K562 (cell line): ENCODE measurements around the gene VBP1. TPM values are rescaled to one million over a fixed set of nuclear protein-coding genes. Genes with fewer than 3 reads are reported as not detected.

ENCODE experiments used
- CEBPG ChIP-seq, 3 experiments: fragments of 200-800 bp in 1 of 3; sonication (Bioruptor generic) in 1 of 3; sonication (generic) in 1 of 3; formaldehyde crosslinking in 1 of 3; IDR thresholded peaks in 2 of 3; conservative IDR thresholded peaks in 1 of 3; 2 replicates each; pipeline versions ENCODE4 v1.6.1 to v1.8.0; 2016 to 2022; ENCODE audit warnings: missing compliant biosample characterization in 2 of 3, missing genetic modification characterization in 2 of 3, mild to moderate bottlenecking in 1 of 3, missing genetic modification reagents in 1 of 3
- CTBP1 ChIP-seq: fragments of 450-650 bp; IDR thresholded peaks from 2 replicates; pipeline ENCODE4 v1.6.1; 2016; ENCODE audit warnings: borderline replicate concordance
- HCFC1 ChIP-seq: IDR thresholded peaks from 2 replicates; pipeline ENCODE4 v1.6.1; 2012; ENCODE audit warnings: low read depth, low read length, improper control_type of control experiment
- NUFIP1 ChIP-seq: fragments of 450-650 bp; IDR thresholded peaks from 2 replicates; pipeline ENCODE4 v1.6.1; 2018; ENCODE audit not compliant: partially characterized antibody
- PCBP1 ChIP-seq: fragments of 200-400 bp; formaldehyde crosslinking; IDR thresholded peaks from 2 replicates; pipeline ENCODE4 v1.6.1; 2018; ENCODE audit warnings: mild to moderate bottlenecking, low read depth, low read length; ENCODE audit not compliant: poor library complexity, severe bottlenecking
- PML ChIP-seq: IDR thresholded peaks from 2 replicates; pipeline ENCODE4 v1.6.1; 2012; ENCODE audit warnings: low read length, inconsistent platforms
- PTTG1 ChIP-seq: fragments of 450-650 bp; IDR thresholded peaks from 2 replicates; pipeline ENCODE4 v1.6.1; 2016; ENCODE audit warnings: low read depth, mild to moderate bottlenecking, missing genetic modification characterization, missing compliant biosample characterization
- RAD51 ChIP-seq: fragments of 450-650 bp; IDR thresholded peaks from 2 replicates; pipeline ENCODE4 v1.7.1; 2016; ENCODE audit warnings: low read depth, mild to moderate bottlenecking, borderline replicate concordance
- RUNX1 ChIP-seq: sonication (generic); IDR thresholded peaks from 2 replicates; pipeline ENCODE4 v1.6.1; 2016; ENCODE audit warnings: antibody characterized with exemption, low read depth
- SIX5 ChIP-seq, 2 experiments: IDR thresholded peaks; 2 replicates each; pipeline ENCODE4 v1.6.1; 2011; ENCODE audit warnings: low read length in 2 of 2, borderline replicate concordance in 1 of 2, low read depth in 1 of 2, mild to moderate bottlenecking in 1 of 2, moderate library complexity in 1 of 2; ENCODE audit not compliant: insufficient read depth in 1 of 2
- SP1 ChIP-seq: sonication (generic); formaldehyde crosslinking; IDR thresholded peaks from 2 replicates; pipeline ENCODE4 v1.8.1; 2022; ENCODE audit warnings: mild to moderate bottlenecking, missing genetic modification reagents
- TAF15 ChIP-seq: fragments of 200-400 bp; formaldehyde crosslinking; IDR thresholded peaks from 2 replicates; pipeline ENCODE4 v1.6.1; 2017; ENCODE audit warnings: mild to moderate bottlenecking, low read depth, low read length, moderate library complexity
- ZBTB7A ChIP-seq: IDR thresholded peaks from 2 replicates; pipeline ENCODE4 v1.6.1; 2011; ENCODE audit warnings: low read depth, mild to moderate bottlenecking, low read length, moderate library complexity, borderline replicate concordance; ENCODE audit not compliant: control insufficient read depth
- ZNF232 ChIP-seq: sonication (generic); formaldehyde crosslinking; IDR thresholded peaks from 2 replicates; pipeline ENCODE4 v1.8.0; 2022; ENCODE audit warnings: mild to moderate bottlenecking, missing genetic modification reagents
- ZNF311 ChIP-seq: fragments of 250-450 bp; sonication (Bioruptor Pico); IDR thresholded peaks from 2 replicates; pipeline ENCODE4 v1.4.0; 2020; ENCODE audit warnings: mild to moderate bottlenecking, moderate library complexity
- polyA plus RNA-seq, 8 experiments: library from polyadenylated mRNA; depleted of rRNA in 4 of 8; stranded (reverse) in 5 of 8; unstranded in 3 of 8; fragments of >200 nt; fragmentation: Nextera tagmentation in 2 of 8; fragmentation: Illumina TruSeq in 1 of 8; extraction: Ambion mirVana in 2 of 8; extraction: Trizol in 1 of 8; gene quantifications; 2 replicates each; pipeline versions ENCODE4 v1.2.1 to v1.2.3, GENCODE V29; 2011 to 2014; ENCODE audit warnings: inconsistent platforms in 1 of 8, missing spikeins in 1 of 8
- total RNA-seq, 7 experiments: library from RNA; depleted of rRNA in 6 of 7; stranded (reverse); fragments of >200 nt in 6 of 7; fragmentation: Illumina TruSeq in 2 of 7; extraction: Trizol in 2 of 7; gene quantifications; 2 replicates each; pipeline versions ENCODE4 v1.2.1 to v1.2.3, GENCODE V29; 2011 to 2021; ENCODE audit warnings: low replicate concordance in 1 of 7
- TF ChIP-seq, protein P1 (sequence below): fragments of 450-650 bp; formaldehyde crosslinking; IDR thresholded peaks from 2 replicates; pipeline ENCODE4 v1.4.0; 2022; ENCODE audit warnings: missing genetic modification characterization
- TF ChIP-seq, protein P2 (sequence below), 2 experiments: fragments of 200-800 bp in 1 of 2; sonication (Bioruptor generic) in 1 of 2; sonication (generic) in 1 of 2; formaldehyde crosslinking in 1 of 2; IDR thresholded peaks in 1 of 2; conservative IDR thresholded peaks in 1 of 2; 2 replicates each; pipeline versions ENCODE4 v1.5.0 to v1.6.1; 2016 to 2020; ENCODE audit warnings: missing compliant biosample characterization in 1 of 2, missing genetic modification characterization in 1 of 2, missing genetic modification reagents in 1 of 2
- TF ChIP-seq, protein P3 (sequence below): fragments of 450-650 bp; IDR thresholded peaks from 2 replicates; pipeline ENCODE4 v1.7.1; 2018; ENCODE audit warnings: mild to moderate bottlenecking, low read depth; ENCODE audit not compliant: partially characterized antibody
- TF ChIP-seq, protein P4 (sequence below): fragments of 250-450 bp; sonication (Bioruptor Pico); IDR thresholded peaks from 2 replicates; pipeline ENCODE4 v1.4.0; 2020; ENCODE audit warnings: mild to moderate bottlenecking, moderate library complexity

The VBP1 gene
- total and polyA plus RNA-seq, 9 of the 15 experiments (the other 6 are each of a cell fraction or from before 2014, with no cell fraction given) = 83.2 to 263 (median 151) TPM

DNA sequence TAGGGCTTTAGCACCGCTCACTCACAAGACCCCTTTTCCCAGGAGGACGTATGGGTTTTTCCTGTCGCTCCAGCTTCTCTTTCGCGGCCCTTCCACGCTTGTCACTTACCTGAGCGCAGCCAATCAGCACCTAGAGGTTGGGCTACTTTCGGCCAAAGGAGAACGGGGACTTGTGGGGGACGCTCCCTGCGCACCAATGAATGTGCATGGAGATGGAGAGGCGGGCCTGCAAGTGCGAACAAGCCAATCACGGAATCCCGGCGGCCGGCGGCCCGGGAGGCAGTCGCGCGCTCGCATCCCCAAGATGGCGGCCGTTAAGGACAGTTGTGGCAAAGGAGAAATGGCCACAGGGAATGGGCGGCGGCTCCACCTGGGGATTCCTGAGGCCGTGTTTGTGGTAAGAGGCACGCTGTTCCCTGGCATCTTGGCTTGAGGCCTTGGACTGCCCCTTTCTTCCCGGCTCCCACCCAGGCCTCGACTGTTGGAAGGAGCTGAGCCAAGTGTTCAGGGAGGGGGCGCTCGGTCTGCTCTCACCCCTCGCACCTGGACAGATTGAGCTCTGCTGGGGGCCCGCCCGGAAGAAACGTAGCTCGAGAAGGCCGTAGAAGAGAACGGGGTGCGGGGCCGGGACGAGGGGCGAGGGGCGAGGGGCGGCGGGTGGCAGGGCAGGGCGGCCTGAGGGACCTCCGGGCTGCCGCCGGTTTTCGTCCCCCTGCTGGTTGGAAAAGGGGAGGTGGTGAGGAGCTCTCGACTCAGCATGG lies at the start of gene VBP1 (continued):
- peak; percentile 69; the same call in 1 of the 2 replicates for TF ChIP-seq ZBTB7A
- TF ChIP-seq, protein P1, sequence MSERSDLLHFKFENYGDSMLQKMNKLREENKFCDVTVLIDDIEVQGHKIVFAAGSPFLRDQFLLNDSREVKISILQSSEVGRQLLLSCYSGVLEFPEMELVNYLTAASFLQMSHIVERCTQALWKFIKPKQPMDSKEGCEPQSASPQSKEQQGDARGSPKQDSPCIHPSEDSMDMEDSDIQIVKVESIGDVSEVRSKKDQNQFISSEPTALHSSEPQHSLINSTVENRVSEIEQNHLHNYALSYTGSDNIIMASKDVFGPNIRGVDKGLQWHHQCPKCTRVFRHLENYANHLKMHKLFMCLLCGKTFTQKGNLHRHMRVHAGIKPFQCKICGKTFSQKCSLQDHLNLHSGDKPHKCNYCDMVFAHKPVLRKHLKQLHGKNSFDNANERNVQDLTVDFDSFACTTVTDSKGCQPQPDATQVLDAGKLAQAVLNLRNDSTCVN (CRISPR knock-in tag) = no peak
- no peak for TF ChIP-seq SIX5 (IDR thresholded peaks at IDR 0.05; ENCODE audit: borderline replicate concordance in 1 of 2, insufficient read depth in 1 of 2, low read depth in 1 of 2, low read length in 2 of 2)
- TF ChIP-seq HCFC1 = no peak
- no peak for TF ChIP-seq ZNF311
- no peak for TF ChIP-seq RAD51
- TF ChIP-seq ZNF232 (CRISPR knock-in tag) = no peak
- no peak for TF ChIP-seq CEBPG (CRISPR knock-in tag; IDR thresholded peaks at IDR 0.05)
- TF ChIP-seq CEBPG (tag; conservative IDR thresholded peaks at IDR 0.05 in 1 of 2, IDR thresholded peaks at IDR 0.05 in 1 of 2) = no peak
- no peak for TF ChIP-seq PTTG1 (tag)
- TF ChIP-seq, protein P2, sequence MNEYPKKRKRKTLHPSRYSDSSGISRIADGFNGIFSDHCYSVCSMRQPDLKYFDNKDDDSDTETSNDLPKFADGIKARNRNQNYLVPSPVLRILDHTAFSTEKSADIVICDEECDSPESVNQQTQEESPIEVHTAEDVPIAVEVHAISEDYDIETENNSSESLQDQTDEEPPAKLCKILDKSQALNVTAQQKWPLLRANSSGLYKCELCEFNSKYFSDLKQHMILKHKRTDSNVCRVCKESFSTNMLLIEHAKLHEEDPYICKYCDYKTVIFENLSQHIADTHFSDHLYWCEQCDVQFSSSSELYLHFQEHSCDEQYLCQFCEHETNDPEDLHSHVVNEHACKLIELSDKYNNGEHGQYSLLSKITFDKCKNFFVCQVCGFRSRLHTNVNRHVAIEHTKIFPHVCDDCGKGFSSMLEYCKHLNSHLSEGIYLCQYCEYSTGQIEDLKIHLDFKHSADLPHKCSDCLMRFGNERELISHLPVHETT (CRISPR knock-in tag; conservative IDR thresholded peaks at IDR 0.05 in 1 of 2, IDR thresholded peaks at IDR 0.05 in 1 of 2) = no peak
- peak; percentile 37 for TF ChIP-seq SP1 (CRISPR knock-in tag)
- TF ChIP-seq, protein P3, sequence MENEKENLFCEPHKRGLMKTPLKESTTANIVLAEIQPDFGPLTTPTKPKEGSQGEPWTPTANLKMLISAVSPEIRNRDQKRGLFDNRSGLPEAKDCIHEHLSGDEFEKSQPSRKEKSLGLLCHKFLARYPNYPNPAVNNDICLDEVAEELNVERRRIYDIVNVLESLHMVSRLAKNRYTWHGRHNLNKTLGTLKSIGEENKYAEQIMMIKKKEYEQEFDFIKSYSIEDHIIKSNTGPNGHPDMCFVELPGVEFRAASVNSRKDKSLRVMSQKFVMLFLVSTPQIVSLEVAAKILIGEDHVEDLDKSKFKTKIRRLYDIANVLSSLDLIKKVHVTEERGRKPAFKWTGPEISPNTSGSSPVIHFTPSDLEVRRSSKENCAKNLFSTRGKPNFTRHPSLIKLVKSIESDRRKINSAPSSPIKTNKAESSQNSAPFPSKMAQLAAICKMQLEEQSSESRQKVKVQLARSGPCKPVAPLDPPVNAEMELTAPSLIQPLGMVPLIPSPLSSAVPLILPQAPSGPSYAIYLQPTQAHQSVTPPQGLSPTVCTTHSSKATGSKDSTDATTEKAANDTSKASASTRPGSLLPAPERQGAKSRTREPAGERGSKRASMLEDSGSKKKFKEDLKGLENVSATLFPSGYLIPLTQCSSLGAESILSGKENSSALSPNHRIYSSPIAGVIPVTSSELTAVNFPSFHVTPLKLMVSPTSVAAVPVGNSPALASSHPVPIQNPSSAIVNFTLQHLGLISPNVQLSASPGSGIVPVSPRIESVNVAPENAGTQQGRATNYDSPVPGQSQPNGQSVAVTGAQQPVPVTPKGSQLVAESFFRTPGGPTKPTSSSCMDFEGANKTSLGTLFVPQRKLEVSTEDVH = no peak
- TF ChIP-seq RUNX1 = no peak
- peak; percentile 59 for TF ChIP-seq PML
- TF ChIP-seq, protein P4, sequence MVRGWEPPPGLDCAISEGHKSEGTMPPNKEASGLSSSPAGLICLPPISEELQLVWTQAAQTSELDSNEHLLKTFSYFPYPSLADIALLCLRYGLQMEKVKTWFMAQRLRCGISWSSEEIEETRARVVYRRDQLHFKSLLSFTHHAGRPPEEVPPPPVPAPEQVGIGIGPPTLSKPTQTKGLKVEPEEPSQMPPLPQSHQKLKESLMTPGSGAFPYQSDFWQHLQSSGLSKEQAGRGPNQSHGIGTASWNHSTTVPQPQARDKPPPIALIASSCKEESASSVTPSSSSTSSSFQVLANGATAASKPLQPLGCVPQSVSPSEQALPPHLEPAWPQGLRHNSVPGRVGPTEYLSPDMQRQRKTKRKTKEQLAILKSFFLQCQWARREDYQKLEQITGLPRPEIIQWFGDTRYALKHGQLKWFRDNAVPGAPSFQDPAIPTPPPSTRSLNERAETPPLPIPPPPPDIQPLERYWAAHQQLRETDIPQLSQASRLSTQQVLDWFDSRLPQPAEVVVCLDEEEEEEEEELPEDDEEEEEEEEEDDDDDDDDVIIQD = no peak
- TF ChIP-seq NUFIP1 = no peak
- TF ChIP-seq CTBP1 = peak; percentile 28; the same call in 1 of the 2 replicates
- no peak for TF ChIP-seq PCBP1
- TF ChIP-seq TAF15 = no peak
